IPS DF 19.7 (cell line): ENCODE results near the gene PTGIS.
"Not testable (repeated sequence)": the region's sequence is repeated elsewhere in the genome, so short reads cannot be mapped to it uniquely, and the experiment has no call there.

Experiments used
- DNase-seq: peaks from one replicate; pipeline ENCODE4 v3.0.0-alpha.2; 2013; ENCODE audit warnings: low read depth, low spot score

The PTGIS gene

DNA sequence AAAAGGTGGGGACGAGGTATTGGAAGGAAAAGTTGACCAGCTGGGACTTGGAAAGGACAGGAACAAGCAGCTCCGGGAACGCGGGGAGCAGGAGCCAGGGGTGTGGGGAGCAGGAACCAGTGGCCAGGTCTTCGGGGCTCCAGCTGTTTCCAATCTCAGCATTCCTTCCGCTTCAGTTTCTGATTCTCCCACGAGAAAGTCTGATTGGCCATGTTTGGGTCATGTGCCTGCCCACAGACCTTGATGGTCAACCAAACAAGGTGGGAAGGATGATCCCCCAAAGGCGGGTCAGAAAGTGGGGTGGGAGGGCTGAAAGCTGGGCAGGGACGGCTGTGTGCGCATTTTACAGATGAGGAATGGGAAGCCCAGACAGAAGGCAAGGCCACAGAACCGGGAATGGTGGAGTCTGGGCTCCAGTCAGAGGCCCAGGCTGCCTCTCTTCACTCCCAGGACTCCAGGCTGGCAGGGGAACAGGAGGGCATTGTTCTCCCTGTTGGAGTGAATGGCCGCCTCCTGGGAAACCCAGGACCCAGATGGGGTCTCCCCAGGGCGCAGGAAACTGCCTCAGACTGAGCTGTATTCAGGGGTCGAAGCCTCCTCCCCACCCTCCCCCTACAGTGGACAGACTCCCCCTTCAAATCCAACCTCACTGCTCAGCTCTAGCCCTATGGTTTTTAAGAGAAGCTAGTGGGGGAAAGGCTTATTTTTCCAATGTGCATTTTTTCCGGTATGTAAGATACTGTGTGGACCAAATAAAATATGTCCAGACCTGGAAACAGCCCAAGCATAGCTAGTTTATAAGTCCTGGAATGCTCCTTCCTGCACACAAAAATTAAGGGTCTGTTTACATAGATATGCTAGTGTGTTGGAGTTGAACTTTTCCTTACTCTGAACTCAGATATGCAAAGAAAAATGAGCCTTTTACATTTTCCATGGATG, 12.2 kb upstream of the PTGIS start:
- no peak for DNase-seq

DNA sequence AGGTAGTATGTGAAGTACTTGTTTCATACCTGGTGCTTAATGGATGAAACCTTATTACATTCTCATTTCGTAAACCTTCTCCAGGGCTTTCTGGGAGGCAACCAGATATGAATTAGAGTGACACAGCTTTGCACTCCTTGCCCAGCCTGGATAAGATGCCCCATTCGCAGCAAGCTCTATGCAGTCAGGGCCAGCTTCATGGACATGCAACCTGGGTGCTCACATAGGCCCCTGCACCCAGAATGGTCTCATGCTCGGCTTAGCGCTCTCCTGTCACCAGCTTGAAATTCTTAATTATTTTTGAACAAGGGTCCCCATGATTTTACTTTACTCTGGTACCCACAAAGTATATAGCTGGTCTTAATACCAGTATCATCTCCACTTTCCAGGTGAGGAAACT, 11.3 kb upstream of the PTGIS start:
- DNase-seq, result no peak

DNA sequence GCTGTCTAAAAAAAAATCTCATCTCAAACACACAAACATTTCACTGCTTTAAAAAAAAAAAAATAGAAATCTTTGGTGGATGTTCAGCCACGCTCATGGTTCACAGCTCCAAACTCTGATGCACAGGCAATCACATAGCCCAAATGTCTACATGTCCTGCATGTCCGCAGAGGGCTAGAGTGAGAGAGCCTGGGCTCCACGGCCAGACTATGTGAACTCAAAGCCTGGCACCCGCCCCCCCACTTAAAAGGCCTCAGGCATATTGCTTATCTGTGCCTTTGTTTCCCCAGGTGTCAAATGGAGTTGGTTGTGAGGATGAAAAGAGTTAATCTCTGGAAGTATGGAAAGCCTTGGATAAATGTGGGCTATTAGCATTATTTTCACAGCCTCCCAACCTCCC, 10.5 kb upstream of the PTGIS start:
- no peak for DNase-seq

DNA sequence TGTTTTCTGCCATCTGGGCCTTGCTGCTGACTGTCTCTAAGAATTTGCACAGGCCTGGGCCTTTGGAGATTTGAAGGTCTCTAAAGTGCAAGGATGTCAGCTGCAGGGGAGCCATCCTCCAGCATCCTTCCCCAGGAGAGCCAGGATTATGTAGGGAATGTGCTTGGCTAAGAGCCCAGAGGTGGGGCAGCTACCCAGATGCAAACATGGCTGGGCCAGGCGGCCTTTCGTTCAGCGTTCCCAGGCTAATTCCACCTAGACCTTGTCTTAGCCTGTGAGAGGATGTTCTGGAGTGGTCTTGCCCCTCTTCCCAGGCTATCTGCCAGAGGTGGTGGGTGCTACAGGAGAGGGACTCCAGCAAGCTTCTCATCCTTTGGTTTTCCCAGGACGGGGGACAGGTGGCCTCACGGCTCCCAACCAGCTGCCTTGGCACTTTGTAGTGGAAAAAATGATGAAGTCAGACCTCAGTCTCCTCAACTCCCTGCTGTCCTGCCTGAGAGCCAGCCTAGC, 7.7 kb upstream of the PTGIS start:
- no peak for DNase-seq

DNA sequence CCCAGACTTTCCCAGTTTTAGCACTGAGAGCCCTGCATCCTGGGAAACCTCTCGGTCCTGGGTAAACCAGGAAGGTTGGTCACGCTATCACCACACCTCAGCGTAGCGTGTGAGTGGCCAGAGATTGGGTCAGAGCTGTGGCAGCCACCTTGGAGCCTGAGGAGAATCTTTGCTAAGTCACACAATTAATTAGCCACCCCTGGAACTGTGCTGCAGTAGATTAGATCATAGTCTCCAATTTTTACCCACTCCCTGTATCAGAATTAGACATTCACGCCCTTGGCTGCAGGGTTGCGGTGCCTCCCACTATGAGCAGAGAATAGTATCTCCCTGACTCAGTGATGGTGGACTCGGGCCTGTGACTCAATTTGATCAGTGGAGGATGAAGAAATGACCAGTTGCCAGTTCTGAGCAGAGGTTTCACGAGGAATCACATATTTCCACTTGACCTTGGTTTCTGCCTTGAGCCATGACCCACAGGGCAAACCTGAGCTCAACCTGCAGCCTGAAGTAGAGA, 6.0 kb upstream of the PTGIS start:
- no peak for DNase-seq

DNA sequence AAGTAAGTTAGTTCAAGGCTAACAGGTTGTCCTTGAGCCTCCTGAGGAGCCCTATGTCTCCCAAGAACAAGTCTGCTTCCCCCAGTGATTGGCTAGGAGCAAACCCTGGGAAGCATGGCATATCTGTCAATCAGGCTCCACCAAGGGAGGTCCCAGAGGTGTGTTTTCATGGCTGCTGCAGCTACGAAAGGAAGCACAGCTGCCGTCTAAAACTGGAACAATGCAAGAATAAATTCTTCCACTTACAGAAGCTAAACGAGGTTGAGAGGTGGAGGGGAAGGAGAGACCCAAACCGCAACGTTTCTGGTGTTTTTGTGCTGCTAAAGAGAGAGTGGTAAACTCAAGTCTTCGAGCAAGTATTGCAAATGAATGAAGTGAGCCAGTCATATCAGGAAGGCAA, 4.9 kb upstream of the PTGIS start:
- no peak for DNase-seq

DNA sequence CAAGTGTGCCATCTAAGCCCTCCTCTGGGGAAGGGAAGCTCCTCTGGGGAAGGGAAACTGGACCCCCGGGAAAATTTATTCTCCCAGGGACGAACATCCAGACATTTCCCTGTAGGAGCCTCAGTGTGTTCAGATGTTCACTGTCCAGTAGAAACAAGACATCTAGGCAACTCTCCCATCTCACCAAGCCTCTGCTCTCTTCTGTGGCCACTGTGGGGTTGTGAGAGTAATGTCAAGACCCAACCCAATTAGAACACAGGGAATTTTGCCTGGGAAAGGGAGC, 3.6 kb upstream of the PTGIS start:
- no peak for DNase-seq

DNA sequence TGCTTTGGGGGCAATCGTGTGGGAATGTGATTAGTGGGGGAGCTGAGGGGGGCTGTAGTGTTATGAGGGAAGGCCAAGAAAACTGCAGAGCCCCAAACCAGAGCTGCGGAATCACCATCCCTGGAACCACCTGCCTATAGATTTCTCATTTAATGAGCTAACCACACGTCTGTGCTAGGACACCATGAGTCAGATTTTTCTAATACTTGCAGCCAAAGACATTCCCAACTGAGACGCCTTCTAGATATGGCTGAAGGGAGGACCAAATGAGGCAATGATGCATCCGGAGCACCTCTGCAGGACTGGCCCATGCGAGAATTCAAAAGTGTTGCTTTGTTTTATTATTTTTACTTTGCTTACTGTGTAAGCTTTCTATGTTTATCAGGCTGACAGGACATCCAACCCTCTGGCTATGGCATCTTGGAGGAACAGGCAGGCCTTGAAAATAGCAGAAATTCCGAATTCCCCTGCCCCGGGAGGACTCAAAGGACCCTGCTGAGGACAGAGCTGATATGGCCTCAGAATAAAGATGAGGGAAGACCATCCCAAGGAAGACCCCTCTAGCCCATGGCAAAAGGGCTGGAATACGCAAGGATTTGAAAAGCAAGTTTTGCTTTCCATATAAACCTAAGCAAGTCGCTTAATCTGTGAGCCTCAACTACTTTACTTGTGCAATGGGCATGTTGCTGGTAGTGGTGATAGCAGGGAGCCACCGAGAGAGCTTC, 3.1 kb upstream of the PTGIS start:
- DNase-seq, result no peak

DNA sequence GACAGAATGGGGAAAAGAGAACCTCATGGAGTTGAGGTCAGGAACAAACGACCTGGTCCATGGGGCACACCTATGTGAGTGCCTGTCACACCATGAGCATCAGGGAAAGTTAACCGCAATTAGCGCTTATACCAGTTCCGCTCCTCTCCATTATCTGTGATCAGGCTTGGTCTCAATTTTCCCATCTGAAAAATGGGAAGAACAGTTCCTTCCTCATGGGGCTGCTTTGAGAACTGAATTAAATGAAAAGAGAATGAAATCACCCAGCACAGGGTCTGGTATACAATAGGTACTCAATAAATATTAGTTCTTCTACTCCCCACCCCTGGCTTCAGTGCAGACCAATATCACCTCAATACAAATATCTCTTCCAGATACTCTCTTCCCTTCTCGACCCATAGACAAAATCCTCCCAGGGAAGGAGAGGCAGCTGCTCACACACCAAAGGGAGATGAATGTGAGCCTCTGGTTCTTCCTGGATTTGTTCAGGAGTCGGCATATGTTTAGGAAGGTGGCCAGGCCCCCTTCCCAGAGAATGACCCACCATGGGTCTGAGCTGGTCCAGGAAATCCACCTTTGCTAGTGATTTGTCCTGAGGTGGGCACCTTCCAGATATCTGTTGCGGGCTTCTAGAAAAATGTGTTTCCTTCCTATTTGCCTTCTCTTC, 2.4 kb upstream of the PTGIS start:
- no peak for DNase-seq

DNA sequence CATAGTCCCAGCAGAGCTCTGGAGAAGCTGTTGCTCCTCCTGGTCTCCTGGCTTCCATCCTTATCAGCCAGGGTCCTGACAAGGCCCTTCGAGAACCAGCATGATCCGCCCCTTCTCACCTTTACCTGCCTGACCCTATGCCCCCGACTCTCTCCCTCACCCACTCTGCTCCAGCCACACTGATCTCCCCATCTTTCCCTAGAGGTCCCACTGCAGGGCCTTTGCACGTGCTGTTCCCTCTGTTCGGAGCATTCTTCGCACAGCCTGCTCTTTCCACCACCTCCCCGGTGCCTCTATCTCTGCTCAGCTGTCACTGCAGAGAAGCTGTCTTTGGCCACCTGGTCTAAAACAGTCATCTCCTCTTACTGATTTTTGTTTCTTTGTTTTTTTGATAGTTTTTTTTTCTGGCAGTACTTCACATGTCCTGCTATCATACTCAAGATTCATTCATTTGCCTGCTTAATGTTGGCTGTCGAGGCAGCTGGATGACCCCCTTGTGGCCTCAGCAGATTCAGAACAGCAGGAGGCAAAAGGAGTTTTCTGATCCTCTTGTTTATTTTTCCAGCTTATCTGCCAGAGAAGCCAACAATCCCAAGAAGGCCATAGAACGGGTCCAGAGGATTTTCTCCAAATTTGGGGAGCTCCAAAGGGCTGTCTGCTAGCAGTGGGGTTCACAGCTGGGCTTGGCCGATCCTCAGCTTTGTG, 1.6 kb upstream of the PTGIS start:
- no peak for DNase-seq

DNA sequence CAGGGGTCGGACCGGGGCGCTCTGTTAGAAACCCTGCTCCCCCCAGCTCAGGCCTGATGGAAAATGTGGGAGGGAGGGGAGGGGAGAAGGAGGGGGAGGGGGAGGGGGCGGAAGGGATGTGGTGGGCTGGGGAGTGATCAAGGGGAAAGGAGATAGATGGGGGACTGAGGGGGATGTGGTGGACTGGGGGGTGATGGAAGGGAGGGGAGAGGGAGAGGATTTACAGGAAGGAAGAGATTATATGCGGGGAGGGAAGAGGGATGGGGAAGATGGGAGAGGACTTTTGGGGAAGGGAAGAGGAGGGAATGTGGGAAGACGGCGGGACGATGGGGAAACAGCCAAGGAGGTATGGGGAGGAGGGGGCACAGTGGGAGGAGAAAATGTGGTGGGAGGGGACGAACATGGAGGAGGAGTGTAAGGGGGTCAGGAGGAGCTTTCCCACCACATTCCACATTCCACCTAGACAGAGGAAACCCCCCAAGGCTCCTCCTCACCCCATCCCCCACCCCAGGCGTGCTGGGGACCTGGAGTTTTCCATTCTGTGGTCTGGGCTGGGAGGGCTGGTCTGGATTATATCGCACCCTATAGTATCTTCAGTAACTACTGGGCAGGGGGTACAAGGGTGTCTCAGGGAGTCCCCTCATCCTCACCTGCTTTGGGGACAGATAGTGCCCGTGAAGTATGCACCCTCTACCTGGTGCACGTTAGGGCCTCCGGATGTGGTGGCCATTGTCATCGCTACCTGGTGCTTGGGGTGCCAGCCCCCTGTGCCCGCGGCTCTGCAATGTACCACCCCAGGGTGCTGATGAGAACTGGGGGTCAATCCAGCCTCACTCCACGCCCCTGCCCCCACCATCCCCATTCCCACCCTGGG, 578 bp upstream of the PTGIS start:
- peak; percentile 86 for DNase-seq

DNA sequence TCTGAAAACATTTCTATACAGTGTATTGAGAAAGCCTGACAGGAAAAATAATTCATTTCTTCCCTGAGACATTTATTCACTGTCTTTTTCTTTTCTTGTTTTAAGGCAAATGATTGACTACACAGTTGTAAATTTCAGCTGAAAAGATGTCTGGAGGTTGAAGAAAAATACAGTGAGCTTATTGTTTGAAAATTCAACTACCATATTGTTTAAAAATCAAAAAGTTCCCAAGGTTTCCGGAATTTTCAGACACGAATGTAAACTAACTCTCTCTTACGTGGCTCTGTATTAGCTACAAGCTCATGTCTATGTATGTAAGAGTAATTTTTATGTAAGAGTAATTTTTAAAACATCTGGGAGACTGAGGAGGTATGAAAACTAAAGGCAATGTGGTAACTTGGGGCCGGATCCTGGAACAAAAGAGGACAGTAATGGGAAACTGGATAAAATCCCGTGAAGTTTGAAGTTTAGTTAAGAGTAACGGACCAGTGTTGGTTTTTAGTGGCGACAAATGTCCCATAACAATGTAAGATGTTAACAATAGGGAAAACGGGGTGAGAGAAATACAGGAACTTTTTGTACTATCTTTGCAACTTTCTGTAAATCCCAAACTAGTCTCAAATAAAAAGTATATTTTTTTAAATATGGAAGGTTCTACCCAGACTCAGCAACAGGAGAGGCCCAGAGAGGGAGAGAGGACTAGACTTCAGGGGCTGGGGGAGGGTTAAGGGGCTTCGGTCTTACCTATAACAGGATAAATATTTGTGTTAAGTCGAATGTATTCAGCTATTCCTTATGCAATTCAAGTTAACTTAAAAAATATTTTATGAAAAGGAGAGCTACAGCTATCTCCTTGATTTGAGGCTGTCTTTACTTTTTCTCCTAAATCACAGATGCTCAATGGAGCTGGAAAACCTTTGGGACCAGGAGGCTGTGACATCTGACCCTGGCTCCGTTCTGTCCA, 1.3 kb downstream of the PTGIS start:
- no peak for DNase-seq

DNA sequence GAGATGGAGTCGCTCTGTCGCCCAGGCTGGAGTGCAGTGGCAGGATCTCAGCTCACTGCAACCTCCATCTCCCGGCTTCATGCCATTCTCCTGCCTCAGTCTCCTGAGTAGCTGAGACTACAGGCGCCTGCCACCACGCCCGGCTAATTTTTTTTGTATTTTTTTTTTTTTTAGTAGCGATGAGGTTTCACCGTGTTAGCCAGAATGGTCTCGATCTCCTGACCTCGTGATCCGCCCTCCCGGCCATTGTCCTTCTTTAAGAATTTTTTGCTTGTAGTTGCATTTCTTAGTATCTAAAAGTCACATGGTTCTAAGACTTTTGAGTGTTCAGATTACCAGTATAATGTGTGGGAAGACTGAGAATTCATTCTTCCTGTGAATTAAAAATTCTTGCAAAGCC, 2.9 kb downstream of the PTGIS start:
- not testable (repeated sequence) for DNase-seq

DNA sequence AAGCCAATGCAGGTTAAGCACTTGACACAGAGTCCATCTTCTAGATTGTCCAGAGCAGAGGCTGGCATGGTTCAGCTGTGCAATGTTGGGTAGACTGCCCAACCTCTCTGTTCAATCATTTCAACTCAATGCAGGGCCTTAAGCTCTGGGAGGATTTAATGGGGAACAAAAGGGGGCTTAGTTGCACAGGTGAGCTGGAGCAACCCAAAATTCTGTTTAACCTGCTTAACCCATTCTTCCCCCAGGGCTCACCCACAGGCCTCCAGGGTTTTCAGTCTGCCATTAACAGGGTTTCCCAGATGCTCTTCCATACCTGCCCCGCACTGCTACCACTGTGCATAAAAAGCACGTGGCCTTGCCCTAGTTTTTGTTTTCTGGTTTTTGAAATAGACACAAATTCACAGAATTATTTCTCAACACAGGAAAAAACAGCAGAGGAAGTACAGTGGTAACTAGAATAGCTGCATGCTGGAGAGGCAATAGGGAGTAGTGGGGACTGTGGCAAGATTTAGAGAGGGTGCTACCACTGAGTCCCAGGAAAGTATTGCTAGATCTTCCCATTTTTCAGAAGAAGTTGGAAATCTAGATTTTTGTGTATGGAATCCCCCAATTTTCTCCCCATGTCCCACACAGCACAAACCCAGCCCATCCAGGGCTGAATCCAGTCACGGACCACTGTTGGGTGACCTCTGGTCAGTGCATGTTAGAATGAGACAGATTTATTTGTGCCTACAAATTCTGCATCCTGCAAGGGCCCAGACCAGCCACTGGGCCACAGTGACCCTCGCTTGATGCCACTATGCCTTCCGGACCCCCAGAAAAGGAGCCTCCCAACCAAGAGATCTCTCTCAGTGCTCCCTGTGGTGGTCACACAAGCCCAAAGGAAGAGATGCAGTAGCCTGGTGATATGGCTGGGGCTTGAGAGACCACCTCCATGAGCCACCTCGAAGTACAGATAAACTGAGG, 4.6 kb downstream of the PTGIS start:
- DNase-seq, result no peak

DNA sequence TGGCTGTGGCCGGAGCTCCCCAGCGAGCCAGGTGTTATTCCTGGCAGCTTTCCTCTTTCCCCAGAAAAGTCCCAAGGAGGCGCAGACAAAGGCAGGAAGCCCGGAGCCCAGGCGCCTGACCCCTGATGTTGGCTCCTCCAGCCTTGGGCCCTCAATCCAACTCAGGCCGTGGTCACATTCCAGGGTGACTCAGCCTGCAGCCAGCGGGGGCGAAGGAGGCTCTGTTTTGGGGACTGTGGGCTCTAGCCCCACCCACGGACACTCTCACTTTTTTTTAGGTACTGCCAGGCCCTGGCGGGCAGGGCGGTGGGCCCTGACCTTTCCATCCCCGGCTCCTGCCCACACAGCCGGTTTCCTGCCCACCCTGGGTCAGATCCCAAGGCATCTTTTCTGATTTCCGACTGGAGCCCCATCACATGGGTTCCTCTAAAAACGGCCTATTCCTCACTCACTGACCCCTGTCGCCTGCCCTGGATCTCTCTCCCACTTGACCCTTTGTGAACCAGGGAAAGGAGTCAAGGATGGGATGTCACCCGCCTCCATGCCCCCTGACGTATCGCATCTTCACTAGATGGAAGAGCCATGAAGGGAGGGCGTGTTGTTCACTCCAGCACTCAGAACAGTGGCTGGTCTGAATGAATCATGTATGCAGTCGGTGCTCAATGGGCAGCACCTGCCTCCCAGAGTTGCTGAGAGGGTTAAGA, 5.5 kb downstream of the PTGIS start:
- no peak for DNase-seq

DNA sequence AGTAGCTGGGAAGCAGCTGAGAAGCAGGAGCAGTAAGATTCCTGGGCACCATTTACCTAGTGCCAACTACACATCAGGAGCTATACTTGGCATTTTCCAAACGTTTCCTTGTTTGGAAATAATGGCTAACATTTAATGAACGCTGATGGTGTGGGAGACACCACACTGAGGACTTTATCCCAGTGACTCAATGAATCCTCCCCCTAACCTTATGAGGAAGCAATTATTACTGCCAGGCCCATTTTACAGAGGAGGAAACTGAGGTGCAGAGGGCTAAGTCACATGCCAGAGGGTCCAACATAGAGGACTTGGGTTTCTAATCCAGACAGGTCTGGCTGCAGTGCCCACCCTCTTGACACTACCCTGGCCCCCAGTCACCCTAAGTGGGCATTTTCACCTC, 6.1 kb downstream of the PTGIS start:
- DNase-seq, result no peak

DNA sequence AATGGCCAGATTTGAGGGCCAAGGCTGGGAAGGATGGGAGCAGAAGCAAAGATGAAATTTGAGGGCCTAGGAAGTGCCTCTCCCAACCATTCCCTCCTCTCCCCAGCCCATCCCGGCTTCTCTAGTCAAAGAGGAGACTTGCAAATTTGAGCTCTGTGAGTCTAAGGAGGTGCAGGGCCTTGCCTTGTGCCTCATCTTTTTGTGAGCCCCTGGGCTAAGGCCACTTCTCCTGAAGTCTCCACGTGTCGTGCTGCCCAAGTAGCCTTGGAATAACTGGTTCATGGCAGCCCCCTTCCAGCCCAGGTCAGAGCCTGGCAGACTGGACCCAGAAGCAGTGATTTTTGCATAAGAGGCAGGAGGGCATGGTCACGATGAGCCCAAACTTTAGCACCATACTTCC, 6.7 kb downstream of the PTGIS start:
- DNase-seq, result no peak

DNA sequence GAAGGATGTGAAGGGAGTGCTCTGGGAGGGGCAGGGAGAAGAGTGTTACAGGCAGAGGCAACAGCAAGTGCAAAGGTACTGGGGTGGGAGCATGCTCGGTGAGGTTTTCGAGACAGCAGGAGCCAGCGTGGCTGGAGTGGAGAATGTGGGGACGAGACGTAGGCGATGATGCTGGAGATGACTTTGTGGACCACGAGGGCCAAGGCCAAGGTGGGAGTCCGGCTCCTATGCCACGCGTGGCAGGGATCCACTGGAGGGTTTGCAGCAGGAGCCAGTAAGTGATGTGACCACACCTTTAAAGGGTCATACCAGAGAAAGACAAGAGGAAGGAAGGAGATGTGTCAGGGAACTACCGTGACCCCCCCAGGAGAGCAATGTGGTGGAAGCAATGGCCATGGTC, 7.3 kb downstream of the PTGIS start:
- no peak for DNase-seq
